Left colon (tissue), 2 donors: ENCODE data around the gene YRDC. TPM values are rescaled to one million over a fixed set of nuclear protein-coding genes. Genes with fewer than 3 reads are reported as not detected.

Source experiments
- ATAC-seq: fragments of 200-7000 bp; cut with Tn5 transposase; one replicate; pipeline ENCODE4 v1.9.1; 2020; ENCODE audit warnings: mild to moderate bottlenecking, moderate library complexity
- DNase-seq, 2 donors: peaks; one replicate each; pipeline ENCODE4 v3.0.0-alpha.2; 2020
- intact Hi-C, 2 donors: fragments of 100-400 bp; cut with DNase I in 1 of 2; cut with micrococcal nuclease in 1 of 2; formaldehyde crosslinking; loops; one replicate each; pipeline versions ENCODE4 v1.11.2 to v1.14.0; 2022; cut with DNase I, micrococcal nuclease
- total RNA-seq, 2 donors: library from RNA; stranded (reverse); fragmentation: NEBNext Ultra II Directional; extraction: Animal tissue kit (Norgen Biotek cat#: 25700); gene quantifications; one replicate each; pipeline ENCODE4 v1.2.1, GENCODE V29; 2021
- donor health status: DM: no; HTN: no; CAD: no.
- donor health status: DM: yes; HTN: yes; CAD: no.

YRDC gene
- total RNA-seq, 2 donors from 2014 or later = 12.3 to 15.1 TPM

- DNase-seq (no peak), ATAC-seq (no peak)
- intact Hi-C loops = no loop called here
Observed at GRCh38 chr1:37824001-37824400, 16.0 kb upstream of the YRDC start.

- intact Hi-C loops = no loop called here
- ATAC-seq (no peak), DNase-seq (no peak)
Observed at GRCh38 chr1:37822906-37823815, 15.2 kb upstream of the YRDC start.

GRCh38 chr1:37821481-37821880, 13.5 kb upstream of the YRDC start:
- ATAC-seq (no peak), DNase-seq (no peak)
- intact Hi-C loops = no loop called here

GRCh38 chr1:37817481-37817880, 9.5 kb upstream of the YRDC start:
- intact Hi-C loops = no loop called here

GRCh38 chr1:37814252-37814651, 6.2 kb upstream of the YRDC start:
- ATAC-seq = no peak
- intact Hi-C loops = no loop called here
- DNase-seq = no peak

More at GRCh38 chr1:37817481-37817880, 9.5 kb upstream of the YRDC start:
- peak in 1 of 2 donors; percentile 27 for DNase-seq
- ATAC-seq = peak; percentile 61

- no peak for ATAC-seq
- intact Hi-C loops = no loop called here
- no peak for DNase-seq
Observed at GRCh38 chr1:37813529-37814145, 5.6 kb upstream of the YRDC start.

GRCh38 chr1:37811027-37811655, 3.1 kb upstream of the YRDC start:
- ATAC-seq (peak; percentile 36), DNase-seq (peak; percentile 60 to 63)
- intact Hi-C loops = no loop called here

- intact Hi-C loops = no loop called here
- no peak for ATAC-seq
Observed at GRCh38 chr1:37809942-37810341, 1.9 kb upstream of the YRDC start.

GRCh38 chr1:37808369-37809319, 636 bp upstream of the YRDC start:
- intact Hi-C loops = no loop called here
- peak; percentile 82 for ATAC-seq
- peak; percentile 55 to 73 for DNase-seq

More at GRCh38 chr1:37809942-37810341, 1.9 kb upstream of the YRDC start:
- no peak for DNase-seq

- DNase-seq = peak in 1 of 2 donors; percentile 24
- ATAC-seq = no peak
- intact Hi-C loops = no loop called here
Observed at GRCh38 chr1:37807220-37807554, 821 bp downstream of the YRDC start.

GRCh38 chr1:37802439-37802838, 5.6 kb downstream of the YRDC start:
- ATAC-seq (no peak), DNase-seq (no peak)
- intact Hi-C loops = loop anchor here in 1 of 2 donors (5.0 kb wide), 1 partner anchor 105 kb away; no protein-coding TSS in a partner anchor

GRCh38 chr1:37797750-37798345, 10.2 kb downstream of the YRDC start:
- DNase-seq = no peak
- intact Hi-C loops = no loop called here

GRCh38 chr1:37795340-37796125, 12.5 kb downstream of the YRDC start:
- DNase-seq (peak; percentile 52 to 76), ATAC-seq (peak; percentile 73)
- intact Hi-C loops = no loop called here

More at GRCh38 chr1:37797750-37798345, 10.2 kb downstream of the YRDC start:
- no peak for ATAC-seq

- DNase-seq (peak in 1 of 2 donors; percentile 24), ATAC-seq (peak; percentile 19)
- intact Hi-C loops = no loop called here
Observed at GRCh38 chr1:37794372-37795339, 13.4 kb downstream of the YRDC start.

GRCh38 chr1:37793773-37794371, 14.1 kb downstream of the YRDC start, which contains the start of gene MANEAL:
TSS of gene MANEAL (plus strand) at chr1:37793847. CDS start at chr1:37794183, 336 bp downstream.
- DNase-seq = peak; percentile 34 to 63
- intact Hi-C loops = no loop called here
- ATAC-seq = peak; percentile 92
